Endothelial cell of umbilical vein (primary cell): Measurements from ENCODE around the gene TRERF1. TPM values are rescaled to one million over a fixed set of nuclear protein-coding genes. Genes with fewer than 3 reads are reported as not detected.

ENCODE experiments used
- BruUV-seq: library from RNA; stranded (reverse); fragments of 400-500 nt; replicated peaks from 2 replicates; lab custom pipeline; 2021; lab: Mats Ljungman, UMichigan
- CTCF ChIA-PET: fragments of 300-600, 350-600 bp; sonication (Branson Sonifier 250); formaldehyde crosslinking; loops from one replicate; lab custom pipeline; 2021; ENCODE audit warnings: antibody characterized with exemption, inconsistent platforms; lab: Charles Lee
- POLR2A ChIA-PET: fragments of 300-600, 350-600 bp; sonication (Branson Sonifier 250); formaldehyde crosslinking; loops from one replicate; lab custom pipeline; 2021; ENCODE audit warnings: antibody characterized with exemption, inconsistent platforms; lab: Charles Lee
- DNase-seq: peaks from one replicate; pipeline ENCODE4 v3.0.0-alpha.2; 2011; ENCODE audit warnings: low read depth, low spot score
- FAIRE-seq: peaks from 2 replicates; lab custom pipeline; 2011; peaks lifted over from hg19 to GRCh38; lab: Jason Lieb, UNC
- H2AFZ ChIP-seq: 2 replicates; pipeline ENCODE4 v1.6.0; 2012; ENCODE audit warnings: low read depth, low read length, control low read depth, inconsistent platforms
- H3K27ac ChIP-seq: 2 replicates; pipeline ENCODE4 v1.5.1; 2011; ENCODE audit warnings: low read depth, mild to moderate bottlenecking, control low read depth, low read length, moderate library complexity; ENCODE audit not compliant: insufficient read depth
- H3K27me3 ChIP-seq, 2 experiments: 2 replicates each; pipeline versions ENCODE4 v1.6.0 to v1.6.1; 2011; ENCODE audit warnings: low read length in 2 of 2, mixed read lengths in 1 of 2; ENCODE audit not compliant: control insufficient read depth in 2 of 2, insufficient read depth in 2 of 2
- H3K36me3 ChIP-seq, 2 experiments: 2 replicates in 1 of 2; 3 replicates in 1 of 2; pipeline ENCODE4 v1.5.1; 2011; ENCODE audit warnings: low read length in 2 of 2, mild to moderate bottlenecking in 1 of 2, moderate library complexity in 1 of 2; ENCODE audit not compliant: control insufficient read depth in 2 of 2, insufficient read depth in 2 of 2; ENCODE audit errors: extremely low read depth in 1 of 2
- H3K4me1 ChIP-seq: 3 replicates; pipeline ENCODE4 v1.5.1; 2011; ENCODE audit warnings: mild to moderate bottlenecking, low read length; ENCODE audit not compliant: control insufficient read depth, insufficient read depth; ENCODE audit errors: extremely low read depth
- H3K4me2 ChIP-seq: 2 replicates; pipeline ENCODE4 v1.6.1; 2011; ENCODE audit warnings: low read length, control low read depth, mixed read lengths; ENCODE audit not compliant: insufficient read depth
- H3K4me3 ChIP-seq, 3 experiments: fragments of 200-600 bp in 1 of 3; sonication (generic), shearing (Covaris generic) in 1 of 3; replicated peaks in 1 of 3; 2 replicates each; pipeline ENCODE4 v1.5.1; 2011 to 2016; ENCODE audit warnings: control low read depth in 3 of 3, low read length in 3 of 3, mild to moderate bottlenecking in 2 of 3, inconsistent platforms in 1 of 3, low read depth in 1 of 3, moderate library complexity in 1 of 3; ENCODE audit not compliant: insufficient read depth in 1 of 3
- H3K79me2 ChIP-seq: 2 replicates; pipeline ENCODE4 v1.6.0; 2012; ENCODE audit warnings: low read length, inconsistent platforms; ENCODE audit not compliant: control insufficient read depth, insufficient read depth
- H3K9ac ChIP-seq: replicated peaks from 2 replicates; pipeline ENCODE3; 2011; ENCODE audit warnings: low read length, control low read depth; ENCODE audit not compliant: insufficient read depth; ENCODE audit errors: extremely low read depth
- H3K9me1 ChIP-seq: replicated peaks from 3 replicates; pipeline ENCODE4 v1.6.0; 2011; ENCODE audit warnings: mild to moderate bottlenecking, low read length; ENCODE audit not compliant: control insufficient read depth, insufficient read depth; ENCODE audit errors: extremely low read depth
- H3K9me3 ChIP-seq: replicated peaks from 2 replicates; pipeline ENCODE4 v1.5.1; 2012; ENCODE audit warnings: low read length, inconsistent platforms; ENCODE audit not compliant: control insufficient read depth, insufficient read depth
- H4K20me1 ChIP-seq: replicated peaks from 2 replicates; pipeline ENCODE3; 2011; ENCODE audit warnings: mild to moderate bottlenecking, low read length; ENCODE audit not compliant: control insufficient read depth, insufficient read depth; ENCODE audit errors: extremely low read depth
- CTCF ChIP-seq, 2 donors: IDR thresholded peaks; 1 replicate in 1 of 2; 2 replicates in 1 of 2; pipeline ENCODE4 v1.5.1; 2011; ENCODE audit warnings: low read length in 2 of 2, mild to moderate bottlenecking in 2 of 2, moderate library complexity in 2 of 2, control low read depth in 1 of 2, inconsistent platforms in 1 of 2, low read depth in 1 of 2; ENCODE audit not compliant: insufficient read depth in 1 of 2; ENCODE audit errors: extremely low read depth in 1 of 2
- JUN ChIP-seq: IDR thresholded peaks from 2 replicates; pipeline ENCODE4 v1.6.1; 2011; ENCODE audit warnings: borderline replicate concordance, low read depth; ENCODE audit not compliant: insufficient read length, insufficient read depth
- POLR2A ChIP-seq: IDR thresholded peaks from 2 replicates; pipeline ENCODE4 v1.6.1; 2012; ENCODE audit warnings: low read depth, mild to moderate bottlenecking, control low read depth, low read length
- POLR2AphosphoS5 ChIP-seq: IDR thresholded peaks from 2 replicates; pipeline ENCODE4 v1.6.1; 2012; ENCODE audit warnings: low read depth, mild to moderate bottlenecking, control low read depth, low read length, moderate library complexity; ENCODE audit not compliant: insufficient read depth
- dilution Hi-C: fragments of 300-500 bp; cut with MboI; formaldehyde crosslinking; loops from one replicate; pipeline ENCODE4 v1.15.0; 2019; ENCODE audit warnings: low sequenced_read_pairs; ENCODE audit not compliant: extremely low pct_ligation_motif_present
- intact Hi-C: fragments of 100-400 bp; cut with micrococcal nuclease; formaldehyde crosslinking; loops from one replicate; pipeline ENCODE4 v1.10.0; 2022
- polyA plus RNA-seq, 4 experiments: library from polyadenylated mRNA; depleted of rRNA in 3 of 4; stranded (reverse) in 3 of 4; unstranded in 1 of 4; fragments of >200 nt; gene quantifications; 2 replicates each; pipeline versions ENCODE4 v1.2.1 to v1.2.3, GENCODE V29; 2011 to 2012; ENCODE audit warnings: missing spikeins in 1 of 4
- total RNA-seq: library from RNA; stranded (reverse); gene quantifications from 2 replicates; pipeline ENCODE4 v1.2.3, GENCODE V29; 2021

The TRERF1 gene
- total and polyA plus RNA-seq, 2 donors (not counting 3 experiments of a cell fraction or from before 2014, with no cell fraction given): 0.73 to 5.5 TPM

GRCh38 chr6:42334870-42335269, 116.9 kb downstream of the TRERF1 start:
- DNase-seq: no peak
- H3K36me3 ChIP-seq: no peaks in the 10 kb centered on the region
- dilution Hi-C loops (no loop called here), intact Hi-C loops (no loop called here)
- TF ChIP-seq CTCF (IDR thresholded peaks at IDR 0.05; ENCODE audit: extremely low read depth in 1 of 2, insufficient read depth in 1 of 2, low read depth in 1 of 2, low read length in 2 of 2): no peak
- TF ChIP-seq JUN: no peak
- TF ChIP-seq POLR2AphosphoS5: no peak
- H3K9me1 ChIP-seq: no peaks in the 10 kb centered on the region
- H3K4me1 ChIP-seq: peaks cover 18% of the 10 kb centered on the region
- H3K4me3 ChIP-seq: no peak overlapping the region
- H3K4me2 ChIP-seq: no peak overlapping the region
- POLR2A ChIA-PET: no interaction called here
- BruUV-seq: no TSS peak
- H3K9ac ChIP-seq: no peak overlapping the region
- CTCF ChIA-PET: interaction anchor here (1.5 kb wide), 1 partner anchor 213 kb away, joined by 3 read pairs; no protein-coding TSS in a partner anchor
- no peaks in the 10 kb centered on the region for H3K79me2 ChIP-seq
- FAIRE-seq: no peak
- H4K20me1 ChIP-seq: no peaks in the 10 kb centered on the region
- H3K27ac ChIP-seq: no peak overlapping the region
- peaks cover 0 to 2% of the 10 kb centered on the region in 2 experiments for H3K27me3 ChIP-seq
- H3K9me3 ChIP-seq: no peaks in the 10 kb centered on the region
- no peak overlapping the region for H2AFZ ChIP-seq

- no peaks in the 10 kb centered on the region for H3K79me2 ChIP-seq
- no peak overlapping the region for H3K4me2 ChIP-seq
- ChIA-PET CTCF (interaction anchor here (1.1 kb wide), 1 partner anchor 214 kb away, joined by 6 read pairs; no protein-coding TSS in a partner anchor), POLR2A (no interaction called here)
- no TSS peak for BruUV-seq
- no peaks in the 10 kb centered on the region for H3K9me3 ChIP-seq
- DNase-seq: no peak
- H3K9ac ChIP-seq: no peak overlapping the region
- no peaks in the 10 kb centered on the region for H4K20me1 ChIP-seq
- dilution Hi-C loops: no loop called here
- H3K9me1 ChIP-seq: no peaks in the 10 kb centered on the region
- H3K27me3 ChIP-seq: peaks cover 0 to 4% of the 10 kb centered on the region in 2 experiments
- no peak overlapping the region for H3K4me3 ChIP-seq
- no peak for FAIRE-seq
- no peak for TF ChIP-seq JUN
- no peak for TF ChIP-seq POLR2A
- intact Hi-C loops: no loop called here
- H3K4me1 ChIP-seq: peaks cover 6% of the 10 kb centered on the region
- H3K36me3 ChIP-seq: no peaks in the 10 kb centered on the region
- no peak overlapping the region for H3K27ac ChIP-seq
- no peak overlapping the region for H2AFZ ChIP-seq
Measured at GRCh38 chr6:42333612-42334011, 118.1 kb downstream of the TRERF1 start.
